Measurements from ENCODE around the gene MAN1C1.
A peak's percentile ranks its signal among the peaks of the same experiment; 100 is the strongest.

Gene MAN1C1

GRCh38 chr1:25782608-25783201 lies 166.1 kb downstream of the MAN1C1 start:
- DNase-seq (ENCODE audit: low read depth), result no peak

GRCh38 chr1:25784575-25785051 lies 168.0 kb downstream of the MAN1C1 start:
- no peak for DNase-seq (ENCODE audit: low read depth)

GRCh38 chr1:25785333-25786067 lies 168.9 kb downstream of the MAN1C1 start:
- no peak for DNase-seq (ENCODE audit: low read depth)

- no peak for DNase-seq (ENCODE audit: low read depth)
These were observed 170.5 kb downstream of the MAN1C1 start for GRCh38 chr1:25786887-25787759.

- DNase-seq (ENCODE audit: low read depth), result no peak
These were observed 171.2 kb downstream of the MAN1C1 start for GRCh38 chr1:25787760-25788166.

- DNase-seq (ENCODE audit: low read depth), result no peak
These were observed 173.9 kb downstream of the MAN1C1 start for GRCh38 chr1:25790472-25790871.

GRCh38 chr1:25792115-25792514 lies 175.5 kb downstream of the MAN1C1 start:
- DNase-seq (ENCODE audit: low read depth), result no peak

- DNase-seq (ENCODE audit: low read depth), result no peak
These were observed 177.1 kb downstream of the MAN1C1 start for GRCh38 chr1:25793585-25794170.

- DNase-seq (ENCODE audit: low read depth), result no peak
These were observed 177.7 kb downstream of the MAN1C1 start for GRCh38 chr1:25794325-25794724.

GRCh38 chr1:25795211-25795610 lies 178.6 kb downstream of the MAN1C1 start:
- DNase-seq (ENCODE audit: low read depth), result no peak

- no peak for DNase-seq (ENCODE audit: low read depth)
These were observed 179.6 kb downstream of the MAN1C1 start for GRCh38 chr1:25795946-25796810.

- DNase-seq (ENCODE audit: low read depth), result peak; percentile 56
These were observed 180.3 kb downstream of the MAN1C1 start for GRCh38 chr1:25796811-25797458.

- DNase-seq (ENCODE audit: low read depth), result no peak
These were observed 181.3 kb downstream of the MAN1C1 start for GRCh38 chr1:25797939-25798338.

GRCh38 chr1:25798666-25799351 lies 182.2 kb downstream of the MAN1C1 start:
- no peak for DNase-seq (ENCODE audit: low read depth)

GRCh38 chr1:25799352-25799934 lies 182.9 kb downstream of the MAN1C1 start:
- DNase-seq (ENCODE audit: low read depth), result no peak

GRCh38 chr1:25799935-25800702 lies 183.5 kb downstream of the MAN1C1 start, which contains the start of gene SELENON:
Gene SELENON, plus strand, starts transcription at chr1:25800193. Its CDS starts 38 bp downstream, at chr1:25800231.
- DNase-seq (ENCODE audit: low read depth), result no peak

- DNase-seq (ENCODE audit: low read depth), result no peak
These were observed 184.2 kb downstream of the MAN1C1 start for GRCh38 chr1:25800703-25801377.

GRCh38 chr1:25802915-25803314 lies 186.3 kb downstream of the MAN1C1 start:
- no peak for DNase-seq (ENCODE audit: low read depth)

Measured in stimulated activated CD8-positive, alpha-beta memory T cell treated with anti-CD3 and anti-CD28 coated beads, Interleukin-12 subunit alpha, Interleukin-12 subunit beta, amount 100 ng/mL, for 4 hours (primary cell).